ENCODE data around the gene BPIFA2.

GRCh38 chr20:33169176-33169794 is 1.3 kb downstream of the BPIFA2 start:
- peak in 3 of 6 experiments; percentile 16 to 36 (median 22) for TF ChIP-seq CTCF (IDR thresholded peaks at IDR 0.05)
- no peak for TF ChIP-seq POLR2A (IDR thresholded peaks at IDR 0.05)

All from adrenal gland (tissue), 5 donors.